Erythroblast (primary cell): ENCODE data around the gene DNAJC17.

Experiments used
- GATA1 ChIP-seq: IDR thresholded peaks from 2 replicates; pipeline ENCODE4 v1.6.1; 2011; ENCODE audit warnings: low read depth, mild to moderate bottlenecking, control low read depth, low read length, moderate library complexity
- POLR2A ChIP-seq: IDR thresholded peaks from 2 replicates; pipeline ENCODE4 v1.6.1; 2011; ENCODE audit warnings: mild to moderate bottlenecking, low read length

DNA sequence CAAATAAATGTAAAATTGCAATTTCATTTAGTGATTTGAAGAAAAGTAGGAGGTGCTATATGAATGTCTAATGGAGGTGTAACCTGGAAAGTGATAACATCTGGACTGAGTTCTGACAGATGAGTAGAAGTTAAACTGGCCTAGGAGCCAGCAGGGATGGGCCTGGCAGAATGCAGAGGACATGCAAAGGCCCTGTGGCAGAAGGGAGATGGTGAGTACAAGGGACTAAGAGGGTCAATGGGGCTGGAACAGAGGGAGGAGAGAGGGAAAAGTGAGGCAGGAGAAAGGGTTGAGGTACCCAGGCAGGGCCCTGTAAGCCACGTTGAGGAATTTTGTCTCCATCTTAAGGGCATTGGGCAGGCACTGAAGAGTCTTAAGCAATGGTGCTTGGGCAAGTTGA, 24.6 kb upstream of the DNAJC17 start:
- TF ChIP-seq POLR2A (no peak), GATA1 (no peak)
